SKM-1 (cell line): ENCODE data around the gene APLP2.
A peak's percentile ranks its signal among the peaks of the same experiment; 100 is the strongest.

Source experiments
- DNase-seq: peaks from one replicate; lab custom pipeline; 2025; ENCODE audit not compliant: unreplicated experiment; lab: John Stamatoyannopoulos, UW

APLP2 gene

GRCh38 chr11:130054966-130055365, 14.7 kb upstream of the APLP2 start:
- no peak for DNase-seq

DNA sequence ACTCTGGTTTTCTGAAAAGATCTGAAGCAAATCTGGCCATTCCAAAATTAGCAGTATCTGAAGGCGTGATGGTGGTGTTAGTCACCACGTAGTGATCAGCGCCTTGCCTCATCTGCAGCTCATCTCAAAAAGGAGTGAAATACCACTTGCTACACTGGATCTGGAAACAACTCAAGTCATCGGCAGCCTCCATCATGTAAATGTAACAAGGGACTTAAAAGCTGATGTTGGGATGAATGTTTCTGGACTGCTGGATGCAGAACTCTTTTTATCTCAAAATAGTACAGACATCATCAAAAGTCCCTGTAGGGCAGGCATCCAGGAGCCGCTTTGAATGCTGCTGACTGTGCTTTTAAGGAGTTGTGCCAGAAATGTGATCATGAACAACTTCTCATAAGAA, 14.1 kb upstream of the APLP2 start:
- no peak for DNase-seq

DNA sequence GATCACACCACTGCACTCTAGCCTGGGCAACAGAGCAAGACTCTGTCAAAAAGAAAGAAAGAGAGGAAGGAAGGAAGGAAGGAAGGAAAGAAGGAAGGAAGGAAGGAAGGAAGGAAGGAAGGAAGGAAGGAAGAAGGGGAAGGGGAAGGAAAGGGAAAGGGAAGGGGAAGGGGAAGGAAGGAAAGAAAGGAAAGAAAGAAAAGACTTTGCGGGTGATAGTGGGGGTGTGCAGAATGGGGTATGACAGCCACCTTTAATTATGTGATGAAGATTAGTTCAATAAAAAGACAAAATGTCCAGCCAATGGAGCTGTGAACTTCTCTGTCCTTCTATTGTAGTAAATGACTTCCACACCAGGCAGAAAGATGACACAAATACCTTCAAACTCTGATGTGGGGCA, 8.7 kb upstream of the APLP2 start:
- DNase-seq: no peak

DNA sequence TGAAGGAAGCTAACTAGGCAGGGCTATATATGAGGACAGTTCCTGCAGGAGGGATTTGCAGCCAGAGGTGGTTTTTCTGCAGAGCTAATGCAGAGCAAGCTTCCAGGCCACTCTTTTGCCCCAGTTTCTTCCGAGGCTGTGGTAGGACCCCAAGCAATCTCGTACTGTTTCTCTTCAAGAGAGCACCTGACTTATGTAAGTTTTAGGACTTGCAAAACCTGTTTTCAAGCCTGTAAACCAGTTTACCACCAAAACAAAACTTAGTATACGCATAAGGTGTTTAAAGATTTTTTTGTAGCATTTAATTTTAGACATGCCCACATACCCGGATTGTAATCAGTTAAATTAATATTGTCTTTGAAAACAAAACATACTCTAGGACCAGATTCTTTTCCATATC, 7.7 kb upstream of the APLP2 start:
- no peak for DNase-seq

- DNase-seq: no peak
Measured at GRCh38 chr11:130063451-130063850, 6.2 kb upstream of the APLP2 start.

DNA sequence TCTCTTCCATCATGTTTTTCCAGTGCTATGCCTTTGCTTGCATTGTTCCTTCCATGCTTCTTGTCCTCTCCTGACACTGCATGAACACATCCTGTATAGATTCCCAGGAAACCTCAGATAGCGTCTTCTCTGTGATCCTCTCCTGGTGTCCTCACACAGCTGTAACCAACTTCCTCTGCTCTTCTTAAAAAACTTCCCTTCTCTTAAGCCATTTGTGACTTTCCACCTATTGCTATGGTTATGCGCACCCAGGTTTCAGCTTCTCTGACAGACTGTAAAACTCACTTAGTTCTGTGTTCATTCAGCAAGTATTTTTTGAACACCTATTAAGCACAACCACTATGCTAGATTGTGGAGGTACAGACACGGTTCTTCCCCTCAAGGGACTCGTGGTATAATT, 5.1 kb upstream of the APLP2 start:
- no peak for DNase-seq

- DNase-seq: no peak
Measured at GRCh38 chr11:130066338-130066737, 3.4 kb upstream of the APLP2 start.

- no peak for DNase-seq
Measured at GRCh38 chr11:130068546-130068985, 1.1 kb upstream of the APLP2 start.

- DNase-seq: peak; percentile 61
Measured at GRCh38 chr11:130068986-130069658, 572 bp upstream of the APLP2 start.

DNA sequence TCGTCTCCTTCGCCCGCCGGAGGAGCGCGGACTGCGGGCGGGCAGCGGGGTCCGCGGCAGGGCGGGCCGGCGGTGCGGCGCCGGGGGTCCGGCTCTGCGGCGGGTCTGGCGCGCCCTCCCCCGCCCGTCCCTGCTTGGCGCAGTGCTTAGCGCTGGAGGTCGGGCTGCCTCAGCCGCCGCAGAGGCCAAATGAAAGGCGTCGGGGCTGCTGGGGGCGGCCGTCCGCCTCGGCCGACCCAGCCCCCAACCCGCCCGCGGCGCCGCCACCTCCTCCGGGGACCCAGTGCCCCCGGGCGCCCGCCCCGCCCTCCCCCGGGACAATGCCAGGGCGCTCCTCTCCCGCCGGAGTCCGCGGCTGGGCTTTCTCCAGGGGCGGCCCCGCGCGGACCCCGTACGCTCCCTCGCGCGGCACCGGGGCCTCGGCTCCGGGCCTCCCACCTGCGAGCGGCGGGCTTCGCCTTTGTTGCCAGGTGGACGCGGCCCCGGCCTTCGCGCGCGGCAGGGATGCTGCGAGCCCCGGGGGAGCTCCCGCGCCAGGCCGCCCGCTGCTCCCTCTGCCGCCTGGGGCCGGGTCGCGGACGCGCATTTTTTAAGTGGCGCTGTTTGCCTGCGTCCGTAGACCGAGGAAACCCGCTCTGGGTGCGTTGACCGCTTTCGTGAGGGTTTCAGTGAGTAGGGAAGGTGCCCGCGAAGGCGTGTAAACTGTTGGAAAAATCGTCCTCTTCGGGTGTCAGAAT, 583 bp downstream of the APLP2 start:
- DNase-seq: no peak

GRCh38 chr11:130070846-130071200, 1.1 kb downstream of the APLP2 start:
- DNase-seq: no peak

DNA sequence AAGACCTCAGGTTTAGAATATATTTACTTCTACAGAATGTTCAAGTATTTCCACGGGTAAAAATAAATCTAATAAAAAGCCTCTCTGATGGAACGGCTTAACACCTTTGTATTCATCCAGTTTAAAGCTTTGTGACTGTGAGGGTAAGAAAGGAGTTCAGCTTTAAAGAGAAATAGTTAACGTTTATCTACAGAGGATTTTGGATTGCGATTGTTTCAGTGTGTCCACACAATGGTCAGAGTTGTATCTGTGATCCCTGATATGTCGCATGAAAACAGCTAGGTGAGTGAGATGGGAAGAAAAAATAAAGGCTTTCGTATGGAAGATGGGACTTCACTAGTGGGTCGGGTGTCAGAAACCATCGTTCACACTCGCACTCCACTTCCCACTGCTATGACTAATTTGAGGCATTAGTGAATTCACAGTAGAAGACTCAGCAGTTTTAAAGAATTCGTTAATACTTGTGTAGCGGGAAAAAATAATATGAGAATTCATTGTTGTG, 1.6 kb downstream of the APLP2 start:
- no peak for DNase-seq

DNA sequence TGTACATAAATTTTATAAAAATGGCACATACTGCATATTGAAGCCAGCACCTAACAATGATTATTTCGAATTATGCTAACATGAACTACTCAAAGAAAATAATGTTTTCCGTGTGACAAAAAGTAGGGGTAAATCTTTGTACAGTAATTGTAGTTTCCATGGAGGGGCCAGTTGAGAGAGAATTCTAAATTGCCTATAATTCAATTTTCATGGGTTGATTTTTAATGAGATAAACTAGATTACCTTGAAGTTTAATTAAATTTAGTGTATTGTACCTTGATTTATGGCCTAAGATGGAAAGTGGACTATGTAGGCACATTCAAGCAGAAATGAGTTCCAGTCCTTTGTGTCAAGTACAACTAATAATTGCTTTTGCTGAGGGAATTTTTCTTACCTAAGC, 5.0 kb downstream of the APLP2 start:
- DNase-seq: no peak

- no peak for DNase-seq
Measured at GRCh38 chr11:130076778-130077481, 7.2 kb downstream of the APLP2 start.

DNA sequence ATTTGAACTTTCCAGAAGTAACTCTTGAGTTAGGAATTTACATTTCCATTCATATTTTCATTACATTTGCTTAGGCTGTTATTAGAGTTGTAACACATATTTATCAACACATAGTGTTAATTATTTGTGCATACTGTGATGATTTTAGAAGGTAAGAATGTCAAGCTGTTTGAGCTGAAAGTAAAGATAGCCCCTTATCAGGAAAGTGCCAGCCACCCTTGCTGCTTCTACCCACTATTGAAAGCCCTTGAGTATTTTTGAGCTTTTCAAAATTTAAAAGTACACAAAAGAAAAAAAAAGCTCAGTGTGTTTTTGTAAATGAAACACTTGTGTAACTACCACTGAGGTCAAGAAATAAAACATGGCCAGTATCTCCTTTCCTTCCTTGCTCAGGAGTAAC, 8.0 kb downstream of the APLP2 start:
- DNase-seq: no peak

DNA sequence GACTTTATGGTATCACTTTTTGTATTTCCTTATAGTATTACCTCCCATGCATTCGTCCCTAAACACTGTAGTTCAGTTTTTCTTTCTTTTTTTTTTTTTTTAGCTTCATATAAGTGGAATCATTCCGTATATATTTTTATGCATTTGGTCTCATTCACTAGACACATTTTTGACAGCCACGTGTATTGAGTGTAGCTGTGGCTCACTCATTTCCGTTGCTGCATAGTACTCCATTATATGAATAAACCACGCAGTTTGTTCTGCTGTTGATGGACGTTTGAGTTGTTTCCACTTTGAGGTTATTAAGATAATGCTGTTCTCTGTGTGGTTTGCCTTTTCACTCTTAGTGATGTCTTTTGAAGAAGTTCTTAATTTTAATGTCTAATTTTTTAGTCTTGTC, 8.4 kb downstream of the APLP2 start:
- no peak for DNase-seq

GRCh38 chr11:130085671-130086290, 16.1 kb downstream of the APLP2 start:
- DNase-seq: no peak

GRCh38 chr11:130086669-130087068, 17.0 kb downstream of the APLP2 start:
- no peak for DNase-seq

DNA sequence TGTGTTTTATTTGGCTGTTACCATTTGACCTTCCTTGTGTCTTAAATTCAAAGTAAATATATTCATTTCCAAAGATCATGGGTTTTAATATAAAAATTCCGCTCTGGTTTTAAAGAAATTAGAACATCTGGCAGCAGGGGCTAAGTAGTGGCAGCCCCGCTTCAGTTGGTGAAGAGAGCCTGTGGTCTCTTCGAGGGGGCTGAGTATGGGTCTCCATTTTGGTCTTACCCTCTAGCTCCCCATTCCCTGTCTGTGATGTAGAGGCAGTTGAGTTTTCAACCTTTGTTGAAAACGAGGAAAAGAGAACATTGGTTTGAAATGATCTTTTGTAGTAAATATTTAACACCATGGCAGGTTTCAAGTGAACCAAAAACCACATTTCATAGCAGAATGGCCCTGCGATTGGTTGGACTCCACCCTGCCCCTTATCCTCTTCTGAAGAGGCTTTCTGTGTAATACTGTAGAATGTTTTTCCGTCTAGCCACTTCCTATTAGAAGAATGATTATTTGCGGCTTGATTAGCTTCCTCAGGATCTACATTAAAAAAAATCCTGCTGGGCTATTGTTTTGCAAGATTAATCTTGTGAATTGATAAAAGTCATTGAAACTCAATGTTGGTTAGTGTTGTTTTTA, 17.7 kb downstream of the APLP2 start:
- no peak for DNase-seq

DNA sequence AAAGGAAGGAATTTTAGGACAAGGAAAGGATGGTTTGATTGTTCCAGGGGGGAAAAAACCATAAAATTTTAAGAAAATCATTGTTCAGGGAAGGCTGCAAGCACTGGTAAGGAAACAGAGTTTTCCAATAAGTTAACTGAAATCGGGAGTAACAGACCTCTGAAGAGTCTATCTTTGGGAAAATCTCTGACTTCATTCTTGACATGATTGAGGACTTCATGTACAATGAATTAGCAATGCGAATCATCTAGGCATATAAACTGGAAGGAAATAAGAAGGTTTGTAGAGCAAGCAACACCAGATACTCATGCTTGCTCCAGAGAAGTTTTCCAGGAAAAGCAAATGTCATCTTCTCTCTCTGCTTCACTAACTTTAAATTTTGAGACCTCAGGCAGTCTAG, 18.5 kb downstream of the APLP2 start:
- no peak for DNase-seq
